ENCODE results near the gene FBXO31.

GRCh38 chr16:87380881-87381280, 2.7 kb downstream of the FBXO31 start:
- TF ChIP-seq CTCF (tag by site-specific recombination; IDR thresholded peaks at IDR 0.05) (no peak), ZSCAN30 (tag by site-specific recombination; IDR thresholded peaks at IDR 0.05) (no peak), ZNF10 (tag by site-specific recombination; IDR thresholded peaks at IDR 0.05) (no peak), ATF2 (tag by site-specific recombination; IDR thresholded peaks at IDR 0.05; ENCODE audit: low read depth) (no peak), ZEB2 (tag by site-specific recombination; IDR thresholded peaks at IDR 0.05) (no peak), ZNF555 (tag by site-specific recombination; conservative IDR thresholded peaks at IDR 0.05) (no peak)

All from HEK293 (cell line).